PFSK-1 (cell line): ENCODE measurements around the gene ACOXL.

Experiments used
- FOXP2 ChIP-seq: optimal IDR thresholded peaks from 2 replicates; pipeline ENCODE3; 2011; ENCODE audit warnings: borderline replicate concordance, control low read depth, inconsistent platforms; ENCODE audit not compliant: insufficient read depth; ENCODE audit errors: extremely low read length, extremely low read depth
- POLR2AphosphoS5 ChIP-seq: IDR thresholded peaks from 2 replicates; pipeline ENCODE4 v1.6.1; 2012; ENCODE audit warnings: low read depth, mild to moderate bottlenecking, control low read depth, low read length, moderate library complexity
- SIN3A ChIP-seq: IDR thresholded peaks from 2 replicates; pipeline ENCODE4 v1.6.1; 2012; ENCODE audit warnings: mild to moderate bottlenecking, low read length, moderate library complexity, borderline replicate concordance; ENCODE audit not compliant: insufficient read depth
- TAF1 ChIP-seq: IDR thresholded peaks from 2 replicates; pipeline ENCODE4 v1.6.1; 2012; ENCODE audit warnings: low read length, control low read depth, borderline replicate concordance; ENCODE audit not compliant: insufficient read depth
- TF ChIP-seq, protein P1 (sequence below), 2 experiments: IDR thresholded peaks; 2 replicates each; pipeline versions ENCODE4 v1.6.1 to v1.8.0; 2011 to 2012; ENCODE audit warnings: low read depth in 2 of 2, low read length in 2 of 2, control low read depth in 1 of 2, inconsistent platforms in 1 of 2, mild to moderate bottlenecking in 1 of 2, moderate library complexity in 1 of 2; ENCODE audit not compliant: insufficient read depth in 1 of 2

DNA sequence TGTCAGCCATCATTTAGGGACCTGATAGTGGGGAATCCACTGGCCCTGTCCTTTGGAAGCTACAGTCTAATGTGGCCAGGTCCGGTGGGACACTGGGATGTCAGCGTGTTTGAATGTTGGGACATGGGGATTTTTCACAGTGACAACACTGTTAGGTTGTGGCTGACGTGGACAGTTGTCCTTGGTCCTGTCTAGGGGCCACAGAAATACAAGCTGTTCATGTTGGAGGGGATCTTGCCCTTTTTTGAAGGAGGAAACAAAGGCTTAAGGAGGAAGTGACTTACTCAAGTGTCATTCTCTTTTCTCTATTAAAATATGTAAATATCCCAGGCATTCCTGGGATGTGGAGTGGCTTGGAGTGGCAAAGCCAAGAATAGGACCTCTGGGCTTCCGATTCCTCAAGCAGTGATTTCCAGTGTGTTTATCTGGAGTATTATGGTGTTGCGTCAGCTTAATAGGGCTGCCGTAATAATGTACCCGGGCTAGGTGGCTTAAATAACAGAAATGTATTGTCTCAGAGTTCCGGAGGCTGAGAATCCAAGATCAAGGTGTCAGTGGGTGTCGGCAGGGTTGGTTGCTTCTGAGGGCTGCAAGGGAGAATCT lies 8.5 kb downstream of the ACOXL start:
- no peak for TF ChIP-seq POLR2AphosphoS5
- TF ChIP-seq TAF1: no peak
- TF ChIP-seq, protein P1, sequence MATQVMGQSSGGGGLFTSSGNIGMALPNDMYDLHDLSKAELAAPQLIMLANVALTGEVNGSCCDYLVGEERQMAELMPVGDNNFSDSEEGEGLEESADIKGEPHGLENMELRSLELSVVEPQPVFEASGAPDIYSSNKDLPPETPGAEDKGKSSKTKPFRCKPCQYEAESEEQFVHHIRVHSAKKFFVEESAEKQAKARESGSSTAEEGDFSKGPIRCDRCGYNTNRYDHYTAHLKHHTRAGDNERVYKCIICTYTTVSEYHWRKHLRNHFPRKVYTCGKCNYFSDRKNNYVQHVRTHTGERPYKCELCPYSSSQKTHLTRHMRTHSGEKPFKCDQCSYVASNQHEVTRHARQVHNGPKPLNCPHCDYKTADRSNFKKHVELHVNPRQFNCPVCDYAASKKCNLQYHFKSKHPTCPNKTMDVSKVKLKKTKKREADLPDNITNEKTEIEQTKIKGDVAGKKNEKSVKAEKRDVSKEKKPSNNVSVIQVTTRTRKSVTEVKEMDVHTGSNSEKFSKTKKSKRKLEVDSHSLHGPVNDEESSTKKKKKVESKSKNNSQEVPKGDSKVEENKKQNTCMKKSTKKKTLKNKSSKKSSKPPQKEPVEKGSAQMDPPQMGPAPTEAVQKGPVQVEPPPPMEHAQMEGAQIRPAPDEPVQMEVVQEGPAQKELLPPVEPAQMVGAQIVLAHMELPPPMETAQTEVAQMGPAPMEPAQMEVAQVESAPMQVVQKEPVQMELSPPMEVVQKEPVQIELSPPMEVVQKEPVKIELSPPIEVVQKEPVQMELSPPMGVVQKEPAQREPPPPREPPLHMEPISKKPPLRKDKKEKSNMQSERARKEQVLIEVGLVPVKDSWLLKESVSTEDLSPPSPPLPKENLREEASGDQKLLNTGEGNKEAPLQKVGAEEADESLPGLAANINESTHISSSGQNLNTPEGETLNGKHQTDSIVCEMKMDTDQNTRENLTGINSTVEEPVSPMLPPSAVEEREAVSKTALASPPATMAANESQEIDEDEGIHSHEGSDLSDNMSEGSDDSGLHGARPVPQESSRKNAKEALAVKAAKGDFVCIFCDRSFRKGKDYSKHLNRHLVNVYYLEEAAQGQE (IDR thresholded peaks at IDR 0.05; ENCODE audit: insufficient read depth in 1 of 2, low read depth in 2 of 2, low read length in 2 of 2): no peak
- TF ChIP-seq SIN3A: no peak
- no peak for TF ChIP-seq FOXP2
